Glutamatergic neuron (in vitro differentiated cells): ENCODE data around the gene VSTM2B. TPM values are rescaled to one million over a fixed set of nuclear protein-coding genes. Genes with fewer than 3 reads are reported as not detected.

Experiments
- DNase-seq: peaks from one replicate; pipeline ENCODE4 v3.0.0; 2022
- H3K27ac Mint-ChIP-seq: one replicate; pipeline ENCODE4 v1.8.0; 2020; ENCODE audit warnings: mild to moderate bottlenecking, mixed read lengths, inconsistent platforms; ENCODE audit not compliant: unreplicated experiment
- H3K27me3 Mint-ChIP-seq: one replicate; pipeline ENCODE4 v1.8.0; 2020; ENCODE audit warnings: mild to moderate bottlenecking, moderate library complexity, mixed read lengths, inconsistent platforms; ENCODE audit not compliant: unreplicated experiment
- H3K36me3 Mint-ChIP-seq: one replicate; pipeline ENCODE4 v1.8.0; 2020; ENCODE audit warnings: mild to moderate bottlenecking, mixed read lengths, inconsistent platforms; ENCODE audit not compliant: unreplicated experiment
- H3K4me1 Mint-ChIP-seq: one replicate; pipeline ENCODE4 v1.8.0; 2020; ENCODE audit warnings: mild to moderate bottlenecking, low read depth, mixed read lengths, inconsistent platforms; ENCODE audit not compliant: unreplicated experiment
- H3K4me3 Mint-ChIP-seq: one replicate; pipeline ENCODE4 v1.8.0; 2020; ENCODE audit warnings: mild to moderate bottlenecking, mixed read lengths, inconsistent platforms; ENCODE audit not compliant: unreplicated experiment
- H3K9me3 Mint-ChIP-seq: one replicate; pipeline ENCODE4 v1.8.0; 2020; ENCODE audit warnings: mild to moderate bottlenecking, moderate library complexity, mixed read lengths, inconsistent platforms; ENCODE audit not compliant: unreplicated experiment
- CTCF ChIP-seq: fragments of 200-600 bp; sonication (generic); IDR thresholded peaks from one replicate; pipeline ENCODE4 v1.5.0; 2021; ENCODE audit not compliant: partially characterized antibody, unreplicated experiment
- total RNA-seq: library from RNA; stranded (reverse); fragmentation: NEBNext Ultra II Directional; extraction: Animal tissue kit (Norgen Biotek cat#: 25700); gene quantifications from one replicate; pipeline ENCODE4 v1.2.1, GENCODE V29; 2021; ENCODE audit not compliant: unreplicated experiment

The VSTM2B gene
- total RNA-seq, 1 donor from 2014 or later, result 16.6 TPM

GRCh38 chr19:29504454-29504853 lies 21.3 kb upstream of the VSTM2B start:
- Mint-ChIP-seq H3K27me3 (peaks cover 10% of the 10 kb centered on the region), H3K9me3 (peaks cover 7% of the 10 kb centered on the region), H3K27ac (no peak overlapping the region), H3K4me3 (no peak overlapping the region), H3K36me3 (peaks cover 18% of the 10 kb centered on the region), H3K4me1 (peaks cover 3% of the 10 kb centered on the region)
- DNase-seq, result no peak
- no peak for TF ChIP-seq CTCF

GRCh38 chr19:29505097-29505824 lies 20.5 kb upstream of the VSTM2B start:
- Mint-ChIP-seq H3K4me1 (peaks cover 3% of the 10 kb centered on the region), H3K36me3 (peaks cover 18% of the 10 kb centered on the region), H3K27me3 (peaks cover 12% of the 10 kb centered on the region), H3K4me3 (no peak overlapping the region), H3K27ac (no peak overlapping the region), H3K9me3 (peaks cover 7% of the 10 kb centered on the region)
- DNase-seq, result peak; percentile 3
- no peak for TF ChIP-seq CTCF

- peaks cover 18% of the 10 kb centered on the region for H3K36me3 Mint-ChIP-seq
- TF ChIP-seq CTCF, result no peak
- H3K4me1 Mint-ChIP-seq, result peaks cover 3% of the 10 kb centered on the region
- H3K27me3 Mint-ChIP-seq, result peaks cover 12% of the 10 kb centered on the region
- no peak overlapping the region for H3K27ac Mint-ChIP-seq
- peaks cover 7% of the 10 kb centered on the region for H3K9me3 Mint-ChIP-seq
- no peak overlapping the region for H3K4me3 Mint-ChIP-seq
- no peak for DNase-seq
These were observed 19.2 kb upstream of the VSTM2B start for GRCh38 chr19:29506619-29506911.

- Mint-ChIP-seq H3K27ac (no peak overlapping the region), H3K27me3 (peaks cover 14% of the 10 kb centered on the region), H3K4me1 (peaks cover 3% of the 10 kb centered on the region)
These were observed 18.5 kb upstream of the VSTM2B start for GRCh38 chr19:29507081-29507860.

More at GRCh38 chr19:29507081-29507860, 18.5 kb upstream of the VSTM2B start:
- Mint-ChIP-seq H3K4me3 (no peak overlapping the region), H3K9me3 (peaks cover 4% of the 10 kb centered on the region), H3K36me3 (peaks cover 18% of the 10 kb centered on the region)
- no peak for TF ChIP-seq CTCF
- DNase-seq, result peak; percentile 9
